Neural progenitor cell (in vitro differentiated cells): ENCODE measurements around the gene CNTN5. TPM values are rescaled to one million over a fixed set of nuclear protein-coding genes. Genes with fewer than 3 reads are reported as not detected.
A peak's percentile ranks its signal among the peaks of the same experiment; 100 is the strongest.

ENCODE experiments used
- DNase-seq: peaks from one replicate; pipeline ENCODE4 v3.0.0-alpha.2; 2016; ENCODE audit warnings: low spot score
- H2AFZ ChIP-seq: fragments of 200-600 bp; sonication (generic); replicated peaks from 2 replicates; pipeline ENCODE4 v1.6.1; 2016; ENCODE audit warnings: antibody characterized with exemption
- H3F3A ChIP-seq: fragments of 200-600 bp; sonication (generic); 2 replicates; pipeline ENCODE4 v1.6.1; 2016; ENCODE audit warnings: antibody characterized with exemption, low read depth
- H3K27ac ChIP-seq: fragments of 200-600 bp; sonication (generic); 2 replicates; pipeline ENCODE4 v1.5.1; 2016; ENCODE audit warnings: mild to moderate bottlenecking
- H3K27me3 ChIP-seq: fragments of 200-600 bp; sonication (generic); 2 replicates; pipeline ENCODE4 v1.6.1; 2016; ENCODE audit warnings: mild to moderate bottlenecking, moderate library complexity
- H3K36me3 ChIP-seq: fragments of 200-600 bp; sonication (generic); 2 replicates; pipeline ENCODE4 v1.5.1; 2016
- H3K4me1 ChIP-seq: fragments of 200-600 bp; sonication (generic); 2 replicates; pipeline ENCODE4 v1.6.1; 2016; ENCODE audit warnings: mixed run types
- H3K4me2 ChIP-seq: fragments of 200-600 bp; sonication (generic); 2 replicates; pipeline ENCODE4 v1.6.1; 2016
- H3K4me3 ChIP-seq: fragments of 200-600 bp; sonication (generic); 2 replicates; pipeline ENCODE4 v1.5.1; 2016
- H3K79me2 ChIP-seq: fragments of 200-600 bp; sonication (generic); 2 replicates; pipeline ENCODE4 v1.6.1; 2016; ENCODE audit warnings: low read depth
- H3K9ac ChIP-seq: fragments of 200-600 bp; sonication (generic); 2 replicates; pipeline ENCODE4 v1.6.1; 2016
- H3K9me3 ChIP-seq: fragments of 200-600 bp; sonication (generic); 2 replicates; pipeline ENCODE4 v1.5.1; 2016; ENCODE audit warnings: low read depth
- H4K20me1 ChIP-seq: fragments of 200-600 bp; sonication (generic); 2 replicates; pipeline ENCODE4 v1.6.1; 2016; ENCODE audit warnings: low read depth
- H3K27ac Mint-ChIP-seq: 3 replicates; pipeline ENCODE4 v1.8.0; 2021; ENCODE audit warnings: mixed read lengths
- H3K27me3 Mint-ChIP-seq: 2 replicates; pipeline ENCODE4 v1.8.0; 2022; ENCODE audit warnings: low read depth, mild to moderate bottlenecking, inconsistent platforms, moderate library complexity, mixed read lengths; ENCODE audit not compliant: insufficient read depth
- H3K36me3 Mint-ChIP-seq: 3 replicates; pipeline ENCODE4 v1.8.0; 2021; ENCODE audit warnings: mixed read lengths
- H3K4me1 Mint-ChIP-seq: 3 replicates; pipeline ENCODE4 v1.8.0; 2021; ENCODE audit warnings: mixed read lengths
- H3K4me3 Mint-ChIP-seq: 3 replicates; pipeline ENCODE4 v1.8.0; 2021; ENCODE audit warnings: mild to moderate bottlenecking, moderate library complexity, mixed read lengths
- H3K9me3 Mint-ChIP-seq: 3 replicates; pipeline ENCODE4 v1.8.0; 2020; ENCODE audit warnings: mixed read lengths
- CTCF ChIP-seq: fragments of 200-600 bp; sonication (generic); IDR thresholded peaks from 2 replicates; pipeline ENCODE4 v1.5.1; 2017; ENCODE audit warnings: antibody characterized with exemption, mild to moderate bottlenecking
- EZH2 ChIP-seq: fragments of 200-600 bp; sonication (generic); IDR thresholded peaks from 2 replicates; pipeline ENCODE4 v1.6.1; 2017; ENCODE audit warnings: antibody characterized with exemption, mild to moderate bottlenecking, moderate library complexity
- EZH2phosphoT487 ChIP-seq: fragments of 200-600 bp; sonication (generic); IDR thresholded peaks from 2 replicates; pipeline ENCODE4 v1.6.1; 2017; ENCODE audit warnings: antibody characterized with exemption
- total RNA-seq: library from RNA; depleted of rRNA; stranded (reverse); fragments of >200 nt; gene quantifications from 2 replicates; pipeline ENCODE4 v1.2.3, GENCODE V29; 2015; ENCODE audit warnings: low replicate concordance

Gene CNTN5
- total RNA-seq, 1 donor from 2014 or later, result 0.19 TPM

DNA sequence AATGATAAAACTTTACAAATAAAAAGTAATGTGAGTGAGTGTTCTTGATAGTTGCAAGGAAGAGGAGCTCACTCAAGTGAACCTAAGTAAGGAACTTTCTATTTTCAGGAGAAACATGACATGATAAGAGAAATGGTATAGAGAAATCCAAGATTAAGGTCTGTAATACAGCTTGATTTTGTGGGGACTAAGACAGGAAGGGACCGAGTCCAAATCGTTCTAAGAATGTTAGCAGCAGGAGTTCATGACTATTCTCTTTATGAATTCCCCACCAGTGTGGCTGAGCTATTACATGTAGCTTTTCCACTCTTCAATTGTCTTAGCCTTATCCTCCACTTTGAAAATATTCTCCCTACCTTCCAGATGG lies 967.7 kb downstream of the CNTN5 start:
- Histone ChIP-seq H3K36me3 (no peaks in the 10 kb centered on the region), H4K20me1 (no peaks in the 10 kb centered on the region), H3K9ac (no peak overlapping the region), H3K4me1 (no peaks in the 10 kb centered on the region), H3K27ac (no peak overlapping the region), H3K4me3 (no peak overlapping the region), H3K27me3 (no peaks in the 10 kb centered on the region), H2AFZ (peak overlapping the region; percentile 37), H3K79me2 (no peaks in the 10 kb centered on the region), H3K4me2 (no peak overlapping the region), H3F3A (no peaks in the 10 kb centered on the region), H3K9me3 (no peaks in the 10 kb centered on the region)
- no peak overlapping the region for H3K4me3 Mint-ChIP-seq
- no peak overlapping the region for H3K27ac Mint-ChIP-seq
- no peaks in the 10 kb centered on the region for H3K27me3 Mint-ChIP-seq
- H3K9me3 Mint-ChIP-seq, result no peaks in the 10 kb centered on the region
- TF ChIP-seq CTCF, result no peak
- TF ChIP-seq EZH2phosphoT487, result no peak
- no peak for TF ChIP-seq EZH2
- no peak for DNase-seq
- H3K4me1 Mint-ChIP-seq, result peaks cover 17% of the 10 kb centered on the region
- H3K36me3 Mint-ChIP-seq, result no peaks in the 10 kb centered on the region

DNA sequence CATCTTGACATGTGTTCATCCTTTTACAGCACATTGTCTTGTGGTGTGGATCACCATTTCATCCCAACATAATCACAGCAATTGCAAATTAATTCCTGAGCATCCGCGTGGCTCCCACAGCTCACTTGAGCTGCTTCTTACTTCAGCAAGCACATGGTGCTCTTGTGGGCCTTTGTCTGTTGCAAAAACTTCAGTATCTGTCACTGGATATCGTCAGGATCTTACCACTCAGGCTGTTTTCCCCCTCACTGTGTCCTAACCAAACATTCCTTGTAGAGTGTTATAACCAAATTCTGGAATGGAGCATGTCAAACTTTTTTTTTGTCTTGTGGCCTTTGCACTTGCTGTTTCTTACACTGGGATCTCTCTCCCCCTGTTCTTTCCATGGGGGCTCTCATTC lies 983.2 kb downstream of the CNTN5 start:
- H3K4me1 Mint-ChIP-seq, result no peaks in the 10 kb centered on the region
- TF ChIP-seq CTCF (no peak), EZH2phosphoT487 (no peak), EZH2 (no peak)

GRCh38 chr11:100004541-100004940 lies 983.8 kb downstream of the CNTN5 start:
- Mint-ChIP-seq H3K4me1 (no peaks in the 10 kb centered on the region), H3K36me3 (no peaks in the 10 kb centered on the region), H3K27ac (peak overlapping the region; percentile 5), H3K4me3 (no peak overlapping the region), H3K27me3 (no peaks in the 10 kb centered on the region), H3K9me3 (peaks cover 5% of the 10 kb centered on the region)
- H3K36me3 ChIP-seq, result no peaks in the 10 kb centered on the region
- H3K9me3 ChIP-seq, result no peaks in the 10 kb centered on the region
- H3K79me2 ChIP-seq, result no peaks in the 10 kb centered on the region
- no peaks in the 10 kb centered on the region for H4K20me1 ChIP-seq
- no peaks in the 10 kb centered on the region for H3F3A ChIP-seq
- no peak overlapping the region for H3K27ac ChIP-seq
- no peaks in the 10 kb centered on the region for H3K4me1 ChIP-seq
- no peak overlapping the region for H3K4me2 ChIP-seq
- no peak overlapping the region for H2AFZ ChIP-seq
- no peak for TF ChIP-seq CTCF
- TF ChIP-seq EZH2, result no peak
- TF ChIP-seq EZH2phosphoT487, result no peak
- H3K9ac ChIP-seq, result no peak overlapping the region
- no peak overlapping the region for H3K4me3 ChIP-seq
- no peak for DNase-seq
- no peaks in the 10 kb centered on the region for H3K27me3 ChIP-seq

More for the DNA sequence above, 983.2 kb downstream of the CNTN5 start:
- H3K4me2 ChIP-seq, result no peak overlapping the region
- Mint-ChIP-seq H3K27me3 (no peaks in the 10 kb centered on the region), H3K27ac (no peak overlapping the region), H3K4me3 (no peak overlapping the region), H3K36me3 (no peaks in the 10 kb centered on the region), H3K9me3 (peaks cover 5% of the 10 kb centered on the region)
- H2AFZ ChIP-seq, result no peak overlapping the region
- no peak overlapping the region for H3K27ac ChIP-seq
- DNase-seq, result no peak
- no peak overlapping the region for H3K4me3 ChIP-seq
- H3K4me1 ChIP-seq, result no peaks in the 10 kb centered on the region
- H4K20me1 ChIP-seq, result no peaks in the 10 kb centered on the region
- H3K9ac ChIP-seq, result no peak overlapping the region
- no peaks in the 10 kb centered on the region for H3K9me3 ChIP-seq
- no peaks in the 10 kb centered on the region for H3K36me3 ChIP-seq
- H3F3A ChIP-seq, result no peaks in the 10 kb centered on the region
- H3K27me3 ChIP-seq, result no peaks in the 10 kb centered on the region
- no peaks in the 10 kb centered on the region for H3K79me2 ChIP-seq
